GM04504 (cell line): ENCODE results near the gene CBX1.

Experiments
- DNase-seq: peaks from one replicate; pipeline ENCODE4 v3.0.0-alpha.2; 2012; ENCODE audit warnings: low read depth

Gene CBX1

DNA sequence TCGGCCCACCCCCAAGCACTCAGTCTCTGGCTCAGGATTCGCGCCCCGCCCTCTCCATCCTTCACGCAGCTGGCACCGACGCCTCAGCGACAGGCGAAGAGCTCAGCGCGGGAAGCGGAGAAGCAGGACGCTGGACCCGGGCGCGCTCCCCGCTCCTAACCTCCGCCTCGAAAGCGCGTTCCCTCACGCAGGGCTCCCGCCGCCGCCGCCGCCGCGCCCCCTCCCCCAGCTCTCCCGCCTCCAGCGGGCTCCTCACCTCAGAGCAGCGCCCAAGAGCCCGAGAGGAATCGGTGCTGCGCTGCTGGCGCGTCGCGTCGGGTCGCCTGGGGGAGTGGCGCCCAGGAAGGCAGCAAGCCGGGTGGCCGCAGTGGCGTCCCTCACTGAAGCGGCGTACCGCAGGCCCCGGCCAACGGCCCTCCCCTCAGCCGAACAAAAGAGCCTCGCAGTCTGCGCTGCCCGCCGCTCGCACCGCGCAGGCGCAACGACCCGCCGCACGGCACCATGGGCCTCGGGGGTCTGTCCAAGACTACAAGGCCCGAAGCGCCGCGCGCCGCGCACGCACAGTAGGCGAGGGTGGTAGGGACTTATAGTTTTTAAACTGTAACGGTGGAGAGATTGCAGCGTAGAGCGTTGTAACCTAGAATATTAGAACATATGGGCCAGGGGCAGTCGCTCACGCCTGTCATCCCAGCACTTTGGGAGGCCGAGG, at the start of gene CBX1:
Gene CBX1 (minus strand): TSS at position 467 of the 709 bp plus-strand sequence. CDS start 24,474 bp downstream, outside the sequence.
- peak; percentile 79 for DNase-seq

DNA sequence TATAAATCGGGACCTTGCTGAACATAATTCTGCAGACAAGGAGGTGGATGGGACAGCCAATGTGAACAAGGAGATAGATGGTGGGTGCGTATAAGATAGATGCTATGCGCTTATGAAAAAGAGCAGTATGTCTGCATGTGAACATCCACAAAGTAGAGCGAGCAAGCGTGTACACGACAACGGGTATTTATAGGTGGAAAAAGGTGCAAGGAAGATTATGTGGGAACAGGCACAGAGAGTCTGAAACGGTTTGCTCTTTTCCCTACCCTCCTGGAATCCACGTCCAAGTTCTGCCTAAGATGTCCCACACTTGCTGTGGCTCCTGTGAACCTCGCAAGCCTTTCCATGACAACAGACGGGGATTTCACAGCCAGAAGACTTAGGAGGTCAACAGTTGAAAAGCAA, 49.3 kb upstream of the CBX1 start:
- no peak for DNase-seq

GRCh38 chr17:48149787-48150463, 48.6 kb upstream of the CBX1 start:
- DNase-seq, result no peak

- no peak for DNase-seq
Observed at GRCh38 chr17:48148854-48149786, 47.8 kb upstream of the CBX1 start.

DNA sequence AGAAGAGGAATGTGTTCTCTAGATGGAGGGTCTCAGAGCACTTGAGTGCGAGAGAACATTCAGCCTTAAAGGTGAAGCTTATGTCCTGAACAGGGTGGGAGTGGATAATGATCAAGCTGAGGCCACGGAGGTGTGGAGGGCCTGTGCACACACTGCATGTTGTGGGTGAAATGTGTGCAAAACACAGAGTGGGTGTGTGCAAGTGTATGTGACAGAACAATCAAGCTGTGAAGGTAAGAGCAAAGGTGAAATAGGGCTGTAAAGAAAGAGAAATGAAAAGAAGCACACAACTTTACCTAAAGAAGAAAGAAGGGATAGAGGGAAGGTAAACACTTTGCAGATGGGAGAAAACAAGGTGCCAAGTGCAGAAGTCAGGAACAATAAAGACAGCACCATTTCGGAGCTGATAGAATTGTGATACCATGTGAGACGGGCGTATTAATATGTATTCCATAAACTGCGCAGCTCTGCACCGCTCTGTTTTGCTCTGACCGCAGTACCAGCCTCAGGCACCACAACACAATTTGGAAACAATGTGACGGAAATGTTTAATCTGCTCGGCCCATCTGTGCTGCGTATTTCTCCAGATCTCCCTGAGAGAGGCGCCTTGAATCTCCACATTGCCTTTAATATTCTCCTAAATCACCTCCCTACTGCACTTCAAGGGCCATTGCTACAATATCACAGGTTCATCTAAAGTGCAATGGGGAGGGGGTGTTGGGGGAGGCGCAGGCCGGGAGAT, 46.9 kb upstream of the CBX1 start:
- DNase-seq, result no peak

DNA sequence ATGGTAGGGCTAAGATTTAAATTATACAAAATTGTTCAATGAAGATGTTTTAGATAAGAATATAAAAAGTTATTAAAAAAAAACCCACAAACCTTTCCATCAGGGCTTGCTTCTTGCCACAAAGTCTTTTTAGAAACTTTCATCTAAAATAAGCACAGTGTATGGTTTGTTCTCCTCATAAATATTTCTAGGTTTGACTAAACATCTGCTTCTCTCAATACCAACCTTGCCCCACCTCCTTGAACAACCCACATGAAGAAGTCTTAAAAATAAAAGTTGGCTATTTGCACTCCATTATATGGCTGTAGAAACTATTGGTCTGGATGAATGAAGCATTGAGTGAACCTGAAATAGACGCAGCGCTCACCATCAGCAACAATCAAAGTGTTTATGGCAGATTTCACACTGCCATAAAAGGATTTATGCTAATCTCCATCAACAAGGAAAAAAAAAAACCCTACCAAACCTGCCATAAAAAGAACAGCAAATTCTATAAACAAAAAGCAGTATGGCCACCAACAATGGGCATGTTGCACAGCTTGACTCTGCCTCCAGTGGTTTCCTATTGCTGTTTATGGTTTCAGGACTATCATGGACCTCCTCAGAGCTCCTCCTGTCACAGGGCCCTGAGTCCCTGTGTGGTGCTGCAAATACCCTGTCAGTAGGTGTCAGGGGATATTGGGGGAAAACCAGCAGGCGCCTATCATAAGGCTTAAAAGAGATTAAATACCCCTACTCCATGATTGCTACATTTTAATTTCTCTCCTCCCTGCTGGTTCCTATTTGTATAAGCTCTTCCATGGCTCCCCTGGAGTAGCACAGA, 43.9 kb upstream of the CBX1 start:
- no peak for DNase-seq

- DNase-seq, result no peak
Observed at GRCh38 chr17:48144231-48144630, 43.0 kb upstream of the CBX1 start.

GRCh38 chr17:48143629-48144028, 42.4 kb upstream of the CBX1 start:
- no peak for DNase-seq

- no peak for DNase-seq
Observed at GRCh38 chr17:48139944-48140343, 38.7 kb upstream of the CBX1 start.

GRCh38 chr17:48137656-48138055, 36.4 kb upstream of the CBX1 start:
- DNase-seq, result no peak

GRCh38 chr17:48134912-48135480, 33.7 kb upstream of the CBX1 start:
- no peak for DNase-seq

GRCh38 chr17:48132385-48132784, 31.1 kb upstream of the CBX1 start:
- DNase-seq, result no peak

GRCh38 chr17:48131216-48131824, 30.0 kb upstream of the CBX1 start:
- peak; percentile 41 for DNase-seq

- DNase-seq, result no peak
Observed at GRCh38 chr17:48129981-48130380, 28.7 kb upstream of the CBX1 start.

DNA sequence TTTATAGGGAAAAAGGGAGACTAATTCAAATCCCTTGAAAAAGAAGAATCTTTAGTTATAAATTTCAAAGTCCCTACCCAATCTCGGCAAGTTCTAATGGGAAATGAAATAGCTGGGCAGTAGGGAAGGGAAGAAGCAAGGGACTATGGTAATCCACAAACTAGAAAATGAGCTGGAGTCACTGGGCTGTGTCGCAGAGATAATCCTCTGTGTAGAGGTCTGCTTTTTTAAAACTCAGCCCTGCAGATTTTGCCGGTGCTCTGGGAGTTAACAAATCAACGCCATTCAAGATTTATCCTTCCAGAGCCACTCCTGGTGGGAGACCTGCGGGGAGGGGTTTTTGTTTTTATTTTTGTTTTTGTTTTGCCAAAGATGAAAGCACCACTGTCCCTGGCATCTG, 27.1 kb upstream of the CBX1 start:
- DNase-seq, result no peak

DNA sequence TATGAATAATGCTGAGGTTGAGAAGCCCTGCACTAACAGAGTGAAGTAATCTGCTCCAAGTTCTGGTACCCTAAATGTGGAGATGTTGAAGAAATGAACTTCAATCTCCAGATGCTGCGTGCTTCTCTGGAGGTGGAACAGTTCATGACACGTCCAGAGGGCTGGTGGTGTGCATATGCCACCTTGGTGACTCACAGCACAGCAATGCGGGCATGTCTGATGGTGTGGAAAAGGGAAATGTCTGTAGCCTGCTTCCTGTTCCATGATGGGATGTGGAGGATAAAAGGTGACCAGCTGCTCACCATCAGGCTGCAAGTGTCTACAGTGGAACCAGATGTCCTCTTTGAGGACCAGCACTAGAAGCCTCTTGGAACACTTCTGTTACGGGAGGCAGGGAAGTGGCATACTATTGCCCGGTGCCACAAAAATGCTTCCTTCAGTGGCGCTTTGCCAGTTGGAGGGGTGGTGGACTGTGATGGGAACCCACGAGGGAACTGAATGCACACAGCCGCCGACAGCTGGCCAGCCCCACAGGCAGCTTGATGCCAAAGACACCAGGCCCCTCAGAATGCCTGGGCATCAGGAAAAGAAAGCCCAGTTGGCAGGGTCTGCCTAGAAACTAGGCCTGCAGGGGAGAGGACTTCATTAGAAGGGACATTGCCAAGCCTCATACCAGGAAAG, 26.2 kb upstream of the CBX1 start:
- DNase-seq, result no peak

GRCh38 chr17:48126532-48126850, 25.2 kb upstream of the CBX1 start:
- DNase-seq, result no peak

DNA sequence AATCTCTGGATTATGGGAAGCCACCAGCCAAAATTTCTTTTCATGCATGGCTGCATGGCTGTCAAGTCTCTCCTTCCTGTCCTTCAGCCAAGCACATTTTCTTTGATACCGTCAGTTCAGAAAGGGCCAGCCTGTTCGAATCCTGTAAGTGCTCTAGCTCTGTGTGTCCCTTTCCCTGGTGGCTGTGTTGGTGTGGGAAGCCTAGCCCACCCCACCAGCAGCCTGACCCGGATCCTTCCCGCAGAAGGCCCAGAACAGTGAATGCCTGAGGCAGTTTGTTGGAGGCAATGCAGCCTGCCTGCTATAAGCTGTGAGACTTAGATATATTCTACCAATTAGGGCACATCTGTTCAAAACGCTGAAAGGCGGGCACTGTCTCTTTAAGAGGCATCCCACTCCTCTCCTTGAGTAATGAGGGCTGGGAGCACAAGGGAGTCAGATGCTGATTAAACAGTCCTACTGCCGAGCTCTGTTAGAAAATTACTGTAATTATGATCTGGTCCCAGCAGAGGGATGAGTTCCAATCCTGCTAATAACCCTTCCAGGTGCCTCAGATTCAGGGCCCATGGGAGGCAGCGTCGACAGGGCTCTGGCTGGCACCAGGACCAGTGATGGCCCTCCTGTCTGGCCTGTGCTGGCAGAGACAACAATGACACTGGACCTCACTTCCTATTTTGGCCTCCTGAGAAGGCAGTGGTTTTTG, 24.7 kb upstream of the CBX1 start:
- no peak for DNase-seq

GRCh38 chr17:48123776-48124388, 22.6 kb upstream of the CBX1 start:
- DNase-seq, result no peak
